ENCODE measurements around the gene MAGEA1.
"Not testable (repeated sequence)": the region's sequence is repeated elsewhere in the genome, so short reads cannot be mapped to it uniquely, and the experiment has no call there.

Gene MAGEA1, protein sequence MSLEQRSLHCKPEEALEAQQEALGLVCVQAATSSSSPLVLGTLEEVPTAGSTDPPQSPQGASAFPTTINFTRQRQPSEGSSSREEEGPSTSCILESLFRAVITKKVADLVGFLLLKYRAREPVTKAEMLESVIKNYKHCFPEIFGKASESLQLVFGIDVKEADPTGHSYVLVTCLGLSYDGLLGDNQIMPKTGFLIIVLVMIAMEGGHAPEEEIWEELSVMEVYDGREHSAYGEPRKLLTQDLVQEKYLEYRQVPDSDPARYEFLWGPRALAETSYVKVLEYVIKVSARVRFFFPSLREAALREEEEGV

DNA sequence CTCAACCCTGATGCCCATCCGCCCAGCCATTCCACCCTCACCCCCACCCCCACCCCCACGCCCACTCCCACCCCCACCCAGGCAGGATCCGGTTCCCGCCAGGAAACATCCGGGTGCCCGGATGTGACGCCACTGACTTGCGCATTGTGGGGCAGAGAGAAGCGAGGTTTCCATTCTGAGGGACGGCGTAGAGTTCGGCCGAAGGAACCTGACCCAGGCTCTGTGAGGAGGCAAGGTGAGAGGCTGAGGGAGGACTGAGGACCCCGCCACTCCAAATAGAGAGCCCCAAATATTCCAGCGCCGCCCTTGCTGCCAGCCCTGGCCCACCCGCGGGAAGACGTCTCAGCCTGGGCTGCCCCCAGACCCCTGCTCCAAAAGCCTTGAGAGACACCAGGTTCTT, at the start of gene MAGEA1:
MAGEA1 (plus strand) TSS at position 154 of the 400 bp plus-strand sequence. CDS start 3,106 bp downstream, outside the sequence.
- no peak for ATAC-seq

DNA sequence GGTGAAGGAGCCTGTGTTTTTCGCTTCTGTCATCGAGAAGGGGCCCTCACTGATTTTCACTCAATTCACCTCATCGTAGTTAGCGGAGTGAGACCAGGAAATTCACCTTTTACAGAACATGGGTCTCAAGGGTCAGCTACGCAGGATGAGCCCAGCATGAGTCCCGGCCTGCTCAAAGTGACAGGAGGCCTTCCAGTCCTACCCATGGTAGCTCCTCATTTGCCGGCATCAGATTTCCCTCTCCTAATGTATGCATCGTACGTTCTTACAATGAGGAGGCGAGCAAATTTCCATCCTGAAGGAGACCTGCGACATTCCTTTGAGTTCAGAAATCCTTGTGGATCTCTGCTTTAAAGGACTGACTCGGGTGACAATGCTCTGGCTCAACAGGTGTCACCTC, 46.2 kb upstream of the MAGEA1 start:
- not testable (repeated sequence) for ATAC-seq

DNA sequence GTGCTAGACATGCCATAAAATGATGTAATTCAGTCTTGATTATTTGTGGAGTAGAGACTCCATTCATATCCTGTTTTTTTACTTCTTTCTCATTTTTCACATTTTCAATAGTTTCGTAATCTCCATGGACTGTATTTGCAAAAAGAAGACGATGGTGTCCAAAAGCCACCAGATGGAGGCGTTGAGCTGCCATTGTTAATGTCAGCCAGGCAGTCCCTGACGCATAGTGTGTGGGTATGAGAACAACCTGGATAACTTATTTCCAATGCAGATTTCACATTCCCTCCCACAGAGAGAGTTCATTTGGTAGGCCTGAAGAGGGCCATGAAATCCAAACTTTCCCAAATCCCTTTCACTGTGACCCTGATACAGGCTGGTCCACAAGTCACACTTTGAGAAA, 40.0 kb upstream of the MAGEA1 start:
- not testable (repeated sequence) for ATAC-seq

DNA sequence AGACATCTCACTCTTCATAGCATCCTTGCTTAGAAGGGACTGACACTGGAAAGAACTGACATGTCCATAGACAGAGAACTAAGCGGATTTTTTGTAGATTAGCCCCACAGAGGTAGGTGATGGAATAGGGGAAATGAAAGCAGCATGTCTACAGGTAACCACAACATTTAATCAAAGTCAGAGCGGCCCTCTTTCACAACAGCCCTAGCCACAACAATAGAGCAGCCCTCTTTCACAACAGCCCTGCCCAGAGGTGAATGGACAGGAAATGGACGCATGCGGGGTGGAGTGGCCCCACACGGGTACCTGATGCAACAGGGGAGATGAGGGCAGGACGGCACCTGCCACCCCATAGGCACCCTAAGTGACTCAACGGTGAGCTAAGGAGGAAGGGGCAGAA, 32.8 kb upstream of the MAGEA1 start:
- not testable (repeated sequence) for ATAC-seq

DNA sequence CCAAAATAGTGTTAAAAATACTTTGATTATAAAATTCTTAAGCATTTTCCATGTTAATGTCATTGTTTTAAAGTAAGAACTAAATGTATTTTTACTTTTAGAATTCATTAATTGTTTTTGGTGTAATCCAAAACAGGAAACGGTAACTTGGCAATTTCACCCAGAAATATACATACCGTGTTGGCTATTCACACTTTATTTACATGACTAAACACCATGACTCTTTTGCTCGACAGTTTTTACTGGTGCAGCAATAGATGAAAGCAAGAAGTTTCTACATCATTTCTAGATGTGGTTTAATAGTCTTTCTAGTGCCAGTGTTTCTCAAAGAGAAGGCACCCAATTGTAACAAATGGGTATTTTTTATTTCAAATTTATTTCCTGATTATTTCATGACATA, 25.6 kb upstream of the MAGEA1 start:
- no peak for ATAC-seq

DNA sequence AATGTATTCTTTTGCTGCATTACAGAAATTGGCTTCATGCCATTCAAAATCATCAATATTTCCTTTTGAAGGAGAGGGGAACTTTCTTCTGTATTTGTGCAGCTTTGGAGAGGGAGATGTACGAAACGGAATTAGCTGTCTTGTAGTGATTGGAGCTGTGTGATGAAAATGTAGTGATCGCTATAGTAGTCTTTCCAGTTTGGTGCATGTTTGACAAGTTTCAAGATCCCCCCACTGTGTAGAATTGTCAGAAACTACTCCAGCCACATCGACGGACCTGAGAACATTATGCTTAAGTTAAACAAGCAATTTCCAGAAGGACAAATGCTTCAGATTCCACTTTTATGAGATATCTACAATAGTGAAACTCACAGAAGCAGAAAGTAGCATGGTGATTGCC, 21.6 kb upstream of the MAGEA1 start:
- no peak for ATAC-seq

DNA sequence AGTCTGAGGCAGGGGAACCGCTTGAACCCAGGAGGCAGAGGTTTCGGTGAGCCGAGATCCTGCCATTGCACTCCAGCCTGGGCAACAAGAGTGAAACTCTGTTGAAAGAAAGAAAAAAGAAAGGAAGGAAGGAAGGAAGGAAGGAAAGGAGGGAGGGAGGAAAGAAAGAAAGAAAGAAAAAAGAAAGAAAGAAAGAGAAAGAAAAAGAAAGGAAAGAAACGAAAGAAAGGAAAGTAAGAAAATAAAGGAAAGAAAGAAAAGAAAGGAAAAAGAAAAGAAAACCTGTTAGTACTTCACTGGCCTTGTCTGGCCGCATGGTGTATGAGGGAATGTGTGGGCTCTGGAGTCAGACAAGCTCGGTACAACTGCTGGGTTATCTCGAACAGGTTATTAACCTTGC, 20.8 kb upstream of the MAGEA1 start:
- ATAC-seq = no peak

DNA sequence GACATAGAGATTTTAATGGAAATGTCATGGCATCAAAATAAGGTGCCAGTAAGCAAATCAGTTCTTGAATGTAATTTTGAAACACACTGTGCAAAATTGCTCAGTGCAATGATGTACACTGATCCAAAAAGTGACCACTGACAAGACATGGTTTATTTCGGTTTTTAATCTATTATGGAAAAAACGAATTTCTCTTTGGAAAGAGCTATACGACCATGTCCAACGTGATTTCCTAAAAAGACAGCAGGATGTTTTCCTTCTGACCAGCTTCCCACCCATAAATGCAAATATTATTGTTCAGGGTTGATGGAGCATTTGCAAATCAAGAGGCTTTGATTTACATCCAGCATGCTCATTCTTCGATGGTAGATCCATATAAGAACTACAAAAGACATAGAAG, 17.1 kb upstream of the MAGEA1 start:
- ATAC-seq = no peak

DNA sequence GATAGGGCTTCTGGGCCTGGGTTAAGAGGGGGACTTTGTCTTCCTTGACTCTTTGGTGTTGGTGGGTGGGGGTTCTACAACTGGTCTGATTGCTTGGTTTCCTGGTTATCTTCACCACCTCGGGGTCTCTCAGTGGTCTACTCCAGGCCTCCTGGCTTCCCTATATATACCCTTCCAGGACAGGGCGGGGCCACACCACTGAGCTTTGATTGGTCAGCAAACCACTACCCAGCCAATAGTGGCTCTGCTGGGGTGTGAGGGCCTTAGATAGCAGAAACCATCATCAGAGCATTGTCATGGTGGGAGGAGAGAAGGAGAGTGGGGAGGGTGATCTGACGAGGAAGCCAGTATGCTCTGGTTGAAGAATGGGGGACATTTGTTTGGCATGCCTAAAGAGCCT, 14.4 kb upstream of the MAGEA1 start:
- ATAC-seq = no peak

DNA sequence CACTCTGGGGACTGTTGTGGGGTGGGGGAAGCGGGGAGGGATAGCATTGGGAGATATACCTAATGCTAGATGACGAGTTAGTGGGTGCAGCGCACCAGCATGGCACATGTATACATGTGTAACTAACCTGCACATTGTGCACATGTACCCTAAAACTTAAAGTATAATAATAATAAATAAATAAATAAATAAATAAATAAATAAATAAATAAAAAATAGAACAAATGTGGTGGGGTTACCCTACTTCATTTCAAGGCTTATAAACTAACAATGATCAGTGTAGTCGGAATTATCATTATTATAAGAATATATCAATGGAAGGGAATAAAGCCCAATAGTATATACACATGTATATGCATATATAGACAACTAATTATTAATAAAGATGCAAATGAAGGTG, 10.7 kb upstream of the MAGEA1 start:
- not testable (repeated sequence) for ATAC-seq

DNA sequence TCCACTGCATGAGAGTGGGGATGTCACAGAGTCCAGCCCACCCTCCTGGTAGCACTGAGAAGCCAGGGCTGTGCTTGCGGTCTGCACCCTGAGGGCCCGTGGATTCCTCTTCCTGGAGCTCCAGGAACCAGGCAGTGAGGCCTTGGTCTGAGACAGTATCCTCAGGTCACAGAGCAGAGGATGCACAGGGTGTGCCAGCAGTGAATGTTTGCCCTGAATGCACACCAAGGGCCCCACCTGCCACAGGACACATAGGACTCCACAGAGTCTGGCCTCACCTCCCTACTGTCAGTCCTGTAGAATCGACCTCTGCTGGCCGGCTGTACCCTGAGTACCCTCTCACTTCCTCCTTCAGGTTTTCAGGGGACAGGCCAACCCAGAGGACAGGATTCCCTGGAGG, 2.7 kb downstream of the MAGEA1 start:
- no peak for ATAC-seq

DNA sequence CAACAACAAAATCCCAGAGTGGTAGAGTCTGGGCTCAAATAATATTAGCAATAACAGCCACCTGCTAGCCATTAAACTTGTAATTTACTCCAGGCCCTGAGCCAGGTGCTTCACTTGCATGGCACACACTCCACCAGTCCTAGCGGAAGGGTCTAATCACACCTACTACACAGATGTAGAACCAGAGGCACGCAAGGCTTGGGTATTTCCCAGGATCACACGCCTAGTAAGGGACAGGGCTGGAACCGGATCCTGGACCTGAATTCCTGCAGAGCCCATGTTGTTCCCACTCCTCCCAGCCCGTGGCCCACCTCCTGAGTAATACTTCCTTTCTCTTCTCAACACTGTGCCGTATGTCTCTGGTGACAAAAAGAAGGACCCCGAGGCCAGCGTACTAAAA, 5.7 kb downstream of the MAGEA1 start:
- ATAC-seq = no peak

DNA sequence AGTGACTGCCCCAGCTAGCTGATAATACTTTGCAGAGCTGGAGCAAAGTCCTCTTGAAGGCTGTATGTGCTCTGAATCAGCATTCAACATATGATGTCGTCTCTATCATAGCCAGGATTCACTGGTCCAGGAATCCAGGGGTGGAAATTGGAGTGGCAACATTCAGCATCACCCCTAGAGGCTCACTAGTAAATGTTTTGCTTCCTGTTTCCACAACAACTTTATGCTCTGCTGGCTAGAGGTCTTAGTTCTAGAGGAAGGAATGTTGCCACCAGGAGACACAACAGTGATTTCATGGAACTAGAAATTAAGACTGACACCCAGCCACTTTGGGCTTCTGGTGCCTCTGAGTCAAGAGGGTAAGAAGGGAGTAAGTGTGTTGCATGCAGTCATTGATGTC, 11.3 kb downstream of the MAGEA1 start:
- ATAC-seq = no peak

DNA sequence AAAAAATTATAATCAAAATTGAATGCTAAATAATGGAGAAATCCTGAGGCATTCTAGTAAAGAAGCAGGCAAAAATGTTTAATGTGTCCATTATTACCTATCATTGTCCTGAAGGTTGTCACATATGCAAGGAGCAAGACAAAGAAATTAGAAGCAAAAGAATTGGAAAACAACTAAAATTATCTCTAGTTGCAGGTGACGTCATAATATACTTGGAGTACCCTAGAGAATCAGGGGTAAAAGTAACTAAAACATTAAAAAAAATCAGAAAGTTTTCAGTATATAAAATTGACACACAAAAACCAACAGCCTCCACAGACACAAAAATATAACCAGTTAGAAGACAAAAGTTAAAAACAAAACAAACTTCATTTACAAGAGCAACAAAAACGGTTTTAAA, 21.4 kb downstream of the MAGEA1 start:
- no peak for ATAC-seq

DNA sequence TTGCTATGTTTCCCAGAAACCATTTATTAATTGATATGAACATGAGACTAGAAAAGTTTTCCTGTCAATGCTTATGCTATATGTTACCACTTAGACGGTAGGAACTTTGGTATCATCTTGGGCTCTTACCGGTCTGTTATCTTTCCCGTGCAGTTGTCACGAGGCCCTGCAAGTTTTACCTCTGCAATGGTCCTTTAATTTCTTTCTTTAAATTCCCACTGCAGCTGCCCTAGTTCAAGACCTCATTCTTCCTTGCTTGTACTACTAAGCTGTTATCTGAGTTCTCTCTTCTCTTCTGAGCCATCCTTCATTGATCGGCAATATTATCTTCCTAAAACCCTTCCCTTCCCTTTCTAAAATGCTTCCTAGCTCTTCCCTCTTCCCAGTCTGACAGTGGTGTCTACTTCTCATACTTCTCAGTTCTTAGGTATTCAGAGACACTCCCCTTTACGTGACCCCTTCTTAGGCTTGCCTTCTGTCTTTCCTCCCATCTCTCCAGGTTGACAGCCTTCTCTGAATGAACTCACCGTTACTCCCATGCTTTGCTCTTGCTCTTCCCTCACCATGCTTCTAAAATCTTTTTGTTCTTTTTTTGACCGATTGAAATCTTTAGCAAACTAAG, 27.5 kb downstream of the MAGEA1 start:
- ATAC-seq = no peak

DNA sequence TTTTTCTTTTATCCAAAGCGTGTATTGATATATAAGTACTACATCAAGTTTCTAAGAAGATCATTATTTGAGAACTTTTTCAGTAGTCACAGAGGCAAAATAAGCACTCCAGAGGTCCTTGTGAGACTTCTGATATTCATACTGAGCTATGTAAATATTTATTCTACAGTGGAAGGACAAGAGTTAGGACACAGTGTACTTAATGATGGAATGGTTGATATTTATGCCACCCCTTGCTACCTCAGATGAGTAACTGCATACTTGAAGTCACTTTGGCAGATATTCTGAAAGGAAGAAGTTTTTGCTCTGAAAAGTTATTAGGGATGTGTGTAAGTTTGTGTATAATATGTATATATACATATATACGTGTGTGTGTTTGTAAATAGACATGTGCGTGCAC, 30.3 kb downstream of the MAGEA1 start:
- no peak for ATAC-seq

DNA sequence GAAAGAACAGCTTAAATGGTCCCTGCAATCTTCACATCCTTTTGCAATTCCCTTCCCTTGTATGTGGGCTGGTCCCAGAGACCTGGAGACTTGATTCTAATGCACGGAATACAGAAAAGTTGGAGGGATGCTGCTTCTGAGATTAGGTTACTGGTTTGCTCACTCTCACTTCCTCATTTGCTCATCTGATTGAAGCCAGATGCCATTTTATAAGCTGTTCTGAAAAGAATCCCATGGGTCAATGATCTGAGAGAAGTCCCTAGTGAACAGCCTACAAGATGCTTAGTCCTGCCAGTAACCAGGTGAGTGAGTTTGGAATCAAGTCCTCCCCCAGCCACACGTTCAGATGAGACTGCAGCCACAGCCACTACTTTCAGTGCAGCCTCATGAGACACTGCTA, 35.9 kb downstream of the MAGEA1 start:
- ATAC-seq = no peak

DNA sequence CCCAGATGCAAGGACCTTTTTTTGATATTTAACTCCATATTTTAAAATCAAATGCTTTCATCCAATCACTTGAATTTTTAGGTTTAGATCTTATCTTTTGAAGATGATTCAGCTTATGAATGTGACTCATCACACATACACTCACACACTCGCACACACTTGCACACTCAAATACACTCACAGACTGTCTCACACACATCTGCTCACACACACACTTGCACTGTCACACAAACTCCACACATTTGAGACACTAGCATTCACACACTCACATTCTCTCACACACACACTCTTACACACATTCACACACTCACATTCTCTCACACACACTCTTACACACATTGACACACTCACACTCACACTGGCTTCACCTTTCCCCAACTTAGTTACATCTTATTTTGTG, 37.8 kb downstream of the MAGEA1 start:
- no peak for ATAC-seq

DNA sequence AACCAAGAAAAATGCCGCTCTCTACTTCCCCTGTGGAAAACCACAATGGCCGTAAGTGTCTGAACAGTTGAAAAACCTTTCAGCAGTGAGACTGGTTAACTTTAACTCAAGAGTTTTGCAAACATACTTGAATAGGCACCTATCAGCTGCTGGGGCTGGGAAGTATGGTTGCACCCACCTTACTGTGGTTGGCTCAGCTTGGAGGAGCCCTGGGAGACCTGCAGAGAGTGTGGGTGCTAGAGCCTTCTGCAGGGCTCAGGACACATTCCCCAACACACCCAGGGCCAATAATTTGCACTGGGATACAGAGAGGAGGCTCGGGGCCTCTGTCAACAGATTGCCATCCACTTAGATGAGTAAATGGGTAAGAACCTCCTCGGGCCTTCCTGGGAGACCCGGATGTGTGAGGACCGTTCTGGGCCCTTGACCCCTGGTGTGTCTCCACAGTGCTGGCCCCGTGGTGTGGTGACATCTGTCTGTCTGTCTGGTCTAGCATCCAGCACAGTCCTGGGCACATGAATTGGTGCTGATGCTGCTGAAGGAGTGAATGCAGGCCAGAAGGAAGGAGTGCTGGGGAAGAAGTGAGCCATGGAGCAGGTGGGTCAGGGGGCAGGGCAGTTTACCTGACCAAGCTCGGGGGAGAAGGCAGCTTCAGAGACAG, 46.5 kb downstream of the MAGEA1 start:
- no peak for ATAC-seq

DNA sequence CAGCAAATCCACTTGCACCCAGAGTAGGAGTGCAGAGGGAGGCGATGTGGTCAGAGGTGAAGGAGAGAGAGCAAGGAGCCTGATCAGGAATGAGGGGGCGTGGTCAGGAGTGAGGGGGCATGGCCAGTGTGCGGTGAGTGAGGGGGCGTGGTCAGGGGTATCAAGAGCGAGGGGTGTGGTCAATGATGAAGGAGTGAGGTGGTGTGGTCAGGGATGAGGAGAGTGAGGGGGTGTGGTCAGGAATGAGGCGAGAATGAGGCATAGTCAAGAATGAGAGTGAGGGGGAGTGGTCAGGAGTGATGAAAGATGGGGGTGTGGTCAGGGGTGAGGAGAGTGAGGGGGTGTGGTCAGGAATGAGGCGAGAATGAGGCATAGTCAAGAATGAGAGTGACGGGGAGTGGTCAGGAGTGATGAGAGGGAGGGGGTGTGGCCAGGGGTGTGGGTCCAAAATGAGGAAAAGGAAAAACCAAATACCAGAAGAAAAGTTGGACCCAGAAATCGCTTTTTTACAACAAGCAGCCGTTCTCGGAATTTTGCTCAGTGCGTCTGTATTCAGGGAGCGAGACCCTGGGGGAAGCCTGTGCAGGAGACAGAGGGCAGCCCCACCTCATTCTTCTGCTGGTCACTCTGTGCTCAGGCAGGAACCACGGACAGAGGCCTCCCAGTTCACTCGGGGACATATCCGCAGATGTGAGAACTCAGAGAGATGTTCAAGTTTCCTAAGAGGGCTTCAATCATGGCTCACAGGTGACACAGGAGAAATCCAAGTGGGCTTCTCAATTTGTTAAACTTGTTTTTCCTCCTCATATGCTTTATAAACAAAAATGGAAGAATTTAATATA, 47.5 kb downstream of the MAGEA1 start:
- ATAC-seq = no peak
